ENCODE data around the gene VILL.

DNA sequence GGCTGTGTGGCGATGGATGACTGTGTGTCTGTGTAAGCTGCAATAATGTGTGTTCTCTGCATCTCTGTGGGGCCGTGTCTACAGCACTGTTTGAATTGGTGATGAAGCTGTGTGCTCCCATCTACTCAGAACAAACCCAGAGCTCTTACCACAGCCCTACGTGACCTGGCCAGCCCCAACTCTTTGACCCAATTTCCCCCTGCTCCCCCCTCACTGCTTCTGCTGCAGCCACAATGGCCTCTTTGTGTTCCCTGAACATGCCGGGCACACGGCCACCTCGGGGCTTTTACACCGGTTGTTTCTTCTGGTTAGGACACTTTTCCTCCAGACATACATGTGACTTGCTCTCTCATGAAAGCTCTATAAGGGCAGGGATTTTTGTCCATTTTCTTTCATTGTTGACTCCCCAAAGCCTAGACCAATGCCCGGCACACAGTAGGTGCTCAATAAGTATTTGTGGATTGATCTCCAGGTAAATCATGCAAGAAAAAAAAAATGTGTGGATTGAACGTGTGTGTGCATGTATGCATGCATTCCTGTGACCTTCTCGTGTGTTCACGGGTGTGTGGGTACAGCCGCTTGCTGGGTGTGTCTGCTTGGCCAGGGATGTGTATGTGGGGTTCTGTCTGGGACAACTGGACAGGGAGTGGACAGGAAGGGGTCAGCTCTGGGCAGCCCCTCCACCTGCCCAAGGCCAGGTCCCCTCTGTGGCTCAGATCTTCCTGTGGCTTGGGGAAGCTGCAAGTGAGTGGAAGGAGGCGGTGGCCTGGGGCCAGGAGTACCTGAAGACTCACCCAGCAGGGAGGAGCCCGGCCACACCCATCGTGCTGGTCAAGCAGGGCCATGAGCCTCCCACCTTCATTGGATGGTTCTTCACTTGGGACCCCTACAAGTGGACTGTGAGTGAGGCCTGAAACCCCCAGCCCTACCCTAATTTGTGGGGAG lies 14.8 kb downstream of the VILL start:
- TF ChIP-seq GATA2 (IDR thresholded peaks at IDR 0.05; ENCODE audit: low read depth, low read length) (no peak), GATA3 (IDR thresholded peaks at IDR 0.05; ENCODE audit: low read depth, low read length) (no peak)

Data from SH-SY5Y (cell line).